ENCODE measurements around the gene NID2. TPM values are rescaled to one million over a fixed set of nuclear protein-coding genes. Genes with fewer than 3 reads are reported as not detected.

NID2 gene
- polyA plus RNA-seq, 1 experiment, result 413 TPM

DNA sequence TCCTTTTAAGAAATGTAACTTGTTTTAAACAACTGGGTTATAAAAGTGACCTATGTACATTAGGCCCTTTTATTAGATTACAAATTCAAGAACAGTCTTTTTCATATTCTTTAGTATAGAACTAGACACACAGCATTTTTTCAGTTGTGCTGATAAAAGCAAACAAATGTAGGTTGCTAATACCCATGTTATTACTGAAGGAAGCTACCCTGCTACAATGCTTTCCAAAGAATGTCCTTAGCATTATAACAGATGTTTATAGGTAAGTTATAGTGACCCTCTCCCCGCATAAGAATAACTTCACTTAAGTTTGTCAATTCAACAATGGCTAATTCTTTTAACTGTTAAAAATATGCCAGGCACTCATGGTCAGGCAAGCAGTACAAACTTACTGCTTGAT, 61.6 kb downstream of the NID2 start:
- no peak for DNase-seq (ENCODE audit: low read depth, low spot score)
- TF ChIP-seq, protein P1, sequence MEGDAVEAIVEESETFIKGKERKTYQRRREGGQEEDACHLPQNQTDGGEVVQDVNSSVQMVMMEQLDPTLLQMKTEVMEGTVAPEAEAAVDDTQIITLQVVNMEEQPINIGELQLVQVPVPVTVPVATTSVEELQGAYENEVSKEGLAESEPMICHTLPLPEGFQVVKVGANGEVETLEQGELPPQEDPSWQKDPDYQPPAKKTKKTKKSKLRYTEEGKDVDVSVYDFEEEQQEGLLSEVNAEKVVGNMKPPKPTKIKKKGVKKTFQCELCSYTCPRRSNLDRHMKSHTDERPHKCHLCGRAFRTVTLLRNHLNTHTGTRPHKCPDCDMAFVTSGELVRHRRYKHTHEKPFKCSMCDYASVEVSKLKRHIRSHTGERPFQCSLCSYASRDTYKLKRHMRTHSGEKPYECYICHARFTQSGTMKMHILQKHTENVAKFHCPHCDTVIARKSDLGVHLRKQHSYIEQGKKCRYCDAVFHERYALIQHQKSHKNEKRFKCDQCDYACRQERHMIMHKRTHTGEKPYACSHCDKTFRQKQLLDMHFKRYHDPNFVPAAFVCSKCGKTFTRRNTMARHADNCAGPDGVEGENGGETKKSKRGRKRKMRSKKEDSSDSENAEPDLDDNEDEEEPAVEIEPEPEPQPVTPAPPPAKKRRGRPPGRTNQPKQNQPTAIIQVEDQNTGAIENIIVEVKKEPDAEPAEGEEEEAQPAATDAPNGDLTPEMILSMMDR (IDR thresholded peaks at IDR 0.05; ENCODE audit: low read depth, low read length), result no peak
- Histone ChIP-seq H3K27ac (ENCODE audit: low read depth, low read length) (no peak overlapping the region), H3K9me3 (ENCODE audit: control insufficient read depth, insufficient read depth, low read length) (no peaks in the 10 kb centered on the region), H3K4me3 (ENCODE audit: low read depth, low read length) (no peak overlapping the region), H3K27me3 (ENCODE audit: control insufficient read depth, insufficient read depth, low read length) (no peaks in the 10 kb centered on the region)
- POLR2A ChIA-PET, result no interaction called here
- CTCF ChIA-PET, result interaction anchor here (1.1 to 2.0 kb wide), 4 partner anchors 8 to 124 kb away, joined by 3 to 7 read pairs (median 6); no protein-coding TSS in a partner anchor

DNA sequence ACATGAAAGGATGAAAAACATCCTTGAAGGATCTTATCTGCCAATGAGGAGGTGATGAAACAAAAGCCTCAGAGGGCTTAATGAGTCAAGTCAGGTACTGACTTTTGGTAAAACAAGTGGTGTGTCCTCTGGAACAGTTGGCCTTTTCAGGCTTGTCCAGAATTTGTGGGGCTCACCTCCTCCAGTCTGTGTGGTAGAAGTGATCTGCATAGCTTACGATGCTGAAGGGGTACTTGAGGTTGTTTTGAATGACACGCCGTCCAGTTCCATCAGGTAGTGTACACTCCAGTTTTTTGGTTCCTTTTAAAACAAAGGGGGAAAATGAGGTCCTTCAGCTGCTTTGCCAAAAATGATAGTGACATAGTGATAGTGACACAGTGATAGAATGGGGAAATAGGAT, 62.5 kb downstream of the NID2 start:
- H3K4me3 ChIP-seq (ENCODE audit: low read depth, low read length), result no peak overlapping the region
- TF ChIP-seq, protein P1 (IDR thresholded peaks at IDR 0.05; ENCODE audit: low read depth, low read length), result no peak
- CTCF ChIA-PET, result interaction anchor here (1.0 to 2.0 kb wide), 4 partner anchors 9 to 125 kb away, joined by 3 to 7 read pairs (median 4); no protein-coding TSS in a partner anchor
- no peaks in the 10 kb centered on the region for H3K9me3 ChIP-seq (ENCODE audit: control insufficient read depth, insufficient read depth, low read length)
- H3K27ac ChIP-seq (ENCODE audit: low read depth, low read length), result no peak overlapping the region
- POLR2A ChIA-PET, result no interaction called here
- H3K27me3 ChIP-seq (ENCODE audit: control insufficient read depth, insufficient read depth, low read length), result no peaks in the 10 kb centered on the region
- DNase-seq (ENCODE audit: low read depth, low spot score), result no peak

DNA sequence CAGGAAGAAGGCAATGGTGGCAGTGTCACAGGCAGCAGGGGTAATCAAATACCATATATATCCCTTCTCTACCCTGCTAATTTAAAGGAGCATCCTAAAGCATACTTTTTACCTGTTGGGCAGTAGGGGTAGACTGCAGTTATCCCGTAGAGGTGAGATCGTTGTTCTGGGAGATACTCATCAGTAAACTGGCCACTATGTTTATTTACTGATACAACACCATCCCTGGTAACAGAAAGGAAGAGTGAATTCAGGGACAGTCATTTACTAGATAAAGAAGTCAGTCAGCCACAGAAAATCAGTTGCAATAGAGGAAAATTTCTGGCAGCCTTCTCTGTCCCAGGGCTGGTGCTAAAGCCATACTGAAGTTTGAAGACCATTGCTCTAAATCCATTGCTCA, 63.2 kb downstream of the NID2 start:
- TF ChIP-seq, protein P1 (IDR thresholded peaks at IDR 0.05; ENCODE audit: low read depth, low read length), result no peak
- no peaks in the 10 kb centered on the region for H3K9me3 ChIP-seq (ENCODE audit: control insufficient read depth, insufficient read depth, low read length)
- H3K27ac ChIP-seq (ENCODE audit: low read depth, low read length), result no peak overlapping the region
- DNase-seq (ENCODE audit: low read depth, low spot score), result no peak
- POLR2A ChIA-PET, result interaction anchor here (0.6 kb wide), 1 partner anchor 27 kb away, joined by 3 read pairs; no protein-coding TSS in a partner anchor
- CTCF ChIA-PET, result interaction anchor here (1.0 to 2.0 kb wide), 3 partner anchors 10 to 38 kb away, joined by 3 to 7 read pairs (median 3); no protein-coding TSS in a partner anchor
- no peak overlapping the region for H3K4me3 ChIP-seq (ENCODE audit: low read depth, low read length)
- H3K27me3 ChIP-seq (ENCODE audit: control insufficient read depth, insufficient read depth, low read length), result no peaks in the 10 kb centered on the region

DNA sequence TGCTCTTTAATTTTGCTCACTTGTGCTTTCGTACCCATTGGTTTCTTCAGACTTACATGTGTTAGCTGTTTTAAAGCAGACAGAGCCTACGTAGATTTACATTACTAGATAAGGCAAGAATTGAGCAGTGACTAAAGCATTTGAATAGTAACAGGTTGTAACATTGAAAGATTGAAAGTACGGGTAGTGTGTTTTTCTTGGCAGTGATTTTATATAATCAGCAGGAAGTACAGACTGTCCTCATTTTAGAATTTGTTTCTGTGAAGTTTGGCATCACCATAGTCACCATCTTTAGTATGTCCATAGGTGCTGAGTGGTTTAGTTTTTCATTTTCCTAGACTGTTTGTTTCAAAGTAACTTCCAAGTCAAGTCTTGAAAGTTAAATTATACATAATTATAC, 65.5 kb downstream of the NID2 start:
- ChIA-PET CTCF (interaction anchor here (1.2 to 1.6 kb wide), 3 partner anchors 12 to 129 kb away, joined by 4 to 5 read pairs (median 4); no protein-coding TSS in a partner anchor), POLR2A (no interaction called here)
- Histone ChIP-seq H3K4me3 (ENCODE audit: low read depth, low read length) (no peak overlapping the region), H3K27ac (ENCODE audit: low read depth, low read length) (no peak overlapping the region), H3K27me3 (ENCODE audit: control insufficient read depth, insufficient read depth, low read length) (no peaks in the 10 kb centered on the region), H3K9me3 (ENCODE audit: control insufficient read depth, insufficient read depth, low read length) (no peaks in the 10 kb centered on the region)
- TF ChIP-seq, protein P1 (IDR thresholded peaks at IDR 0.05; ENCODE audit: low read depth, low read length), result no peak
- DNase-seq (ENCODE audit: low read depth, low spot score), result no peak

DNA sequence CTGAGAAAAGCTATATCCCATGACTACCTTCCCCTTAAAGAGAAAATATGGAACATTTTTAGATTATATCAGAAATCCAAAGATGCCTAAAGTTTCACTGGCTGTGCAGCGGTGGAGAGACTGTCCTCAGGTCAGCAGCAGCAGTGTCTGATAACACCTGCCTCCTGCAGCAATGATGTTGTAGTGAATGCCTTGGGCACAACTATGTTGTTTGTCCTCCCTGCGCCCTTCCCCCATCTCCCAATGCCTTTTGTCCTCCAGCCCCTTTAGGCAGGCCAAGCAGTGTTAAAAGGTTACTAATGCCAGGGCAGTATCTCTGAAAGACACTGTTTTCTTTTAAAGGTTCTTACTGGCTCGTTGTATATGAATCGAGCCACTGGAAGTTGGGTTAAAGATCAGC, 66.3 kb downstream of the NID2 start:
- no peak for DNase-seq (ENCODE audit: low read depth, low spot score)
- no peaks in the 10 kb centered on the region for H3K9me3 ChIP-seq (ENCODE audit: control insufficient read depth, insufficient read depth, low read length)
- TF ChIP-seq, protein P1 (IDR thresholded peaks at IDR 0.05; ENCODE audit: low read depth, low read length), result no peak
- H3K27me3 ChIP-seq (ENCODE audit: control insufficient read depth, insufficient read depth, low read length), result no peaks in the 10 kb centered on the region
- ChIA-PET POLR2A (no interaction called here), CTCF (no interaction called here)
- no peak overlapping the region for H3K27ac ChIP-seq (ENCODE audit: low read depth, low read length)
- no peak overlapping the region for H3K4me3 ChIP-seq (ENCODE audit: low read depth, low read length)

Measured in AG04450 (cell line).